Measurements from ENCODE around the gene FGB. TPM values are rescaled to one million over a fixed set of nuclear protein-coding genes. Genes with fewer than 3 reads are reported as not detected.

FGB gene
- total RNA-seq, 1 donor from 2014 or later, result 2.8 TPM

DNA sequence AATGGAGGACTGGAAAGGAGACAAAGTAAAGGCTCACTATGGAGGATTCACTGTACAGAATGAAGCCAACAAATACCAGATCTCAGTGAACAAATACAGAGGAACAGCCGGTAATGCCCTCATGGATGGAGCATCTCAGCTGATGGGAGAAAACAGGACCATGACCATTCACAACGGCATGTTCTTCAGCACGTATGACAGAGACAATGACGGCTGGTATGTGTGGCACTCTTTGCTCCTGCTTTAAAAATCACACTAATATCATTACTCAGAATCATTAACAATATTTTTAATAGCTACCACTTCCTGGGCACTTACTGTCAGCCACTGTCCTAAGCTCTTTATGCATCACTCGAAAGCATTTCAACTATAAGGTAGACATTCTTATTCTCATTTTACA is 6.8 kb downstream of the FGB start:
- no peaks in the 10 kb centered on the region for H3K4me1 ChIP-seq (ENCODE audit: insufficient read depth, low read length)
- H3K79me2 ChIP-seq (ENCODE audit: insufficient read depth, low read length), result no peaks in the 10 kb centered on the region
- no peak overlapping the region for H3K4me3 Mint-ChIP-seq (ENCODE audit: unreplicated experiment)
- DNase-seq (ENCODE audit: low read depth) (no peak), FAIRE-seq (no peak)
- H3K9me3 ChIP-seq (ENCODE audit: insufficient read depth, low read depth, low read length), result peaks cover 2% of the 10 kb centered on the region
- H3K4me1 Mint-ChIP-seq (ENCODE audit: low read depth, unreplicated experiment), result no peaks in the 10 kb centered on the region
- H3K36me3 Mint-ChIP-seq (ENCODE audit: low read depth, unreplicated experiment), result no peaks in the 10 kb centered on the region
- no peaks in the 10 kb centered on the region for H3K9me3 Mint-ChIP-seq (ENCODE audit: unreplicated experiment)
- no peaks in the 10 kb centered on the region for H3K27me3 ChIP-seq (ENCODE audit: insufficient read depth, low read length)
- H3K27me3 Mint-ChIP-seq (ENCODE audit: low read depth, unreplicated experiment), result no peaks in the 10 kb centered on the region
- H3K36me3 ChIP-seq (ENCODE audit: insufficient read depth, low read length), result no peaks in the 10 kb centered on the region
- H3K4me2 ChIP-seq (ENCODE audit: low read length), result no peak overlapping the region
- no peak overlapping the region for H3K27ac Mint-ChIP-seq (ENCODE audit: unreplicated experiment)
- no peak overlapping the region for H2AFZ ChIP-seq (ENCODE audit: low read depth, low read length)
- H3K4me3 ChIP-seq (ENCODE audit: insufficient read depth, low read depth, low read length), result no peak overlapping the region
- TF ChIP-seq EZH2 (IDR thresholded peaks at IDR 0.05; ENCODE audit: insufficient read depth, low read length) (no peak), CTCF (IDR thresholded peaks at IDR 0.05; ENCODE audit: insufficient read depth, low read depth, low read length) (no peak)
- no peak overlapping the region for H3K9ac ChIP-seq (ENCODE audit: low read length)
- no peak overlapping the region for H3K27ac ChIP-seq (ENCODE audit: low read depth, low read length)
- no peaks in the 10 kb centered on the region for H4K20me1 ChIP-seq (ENCODE audit: insufficient read depth, low read length)

DNA sequence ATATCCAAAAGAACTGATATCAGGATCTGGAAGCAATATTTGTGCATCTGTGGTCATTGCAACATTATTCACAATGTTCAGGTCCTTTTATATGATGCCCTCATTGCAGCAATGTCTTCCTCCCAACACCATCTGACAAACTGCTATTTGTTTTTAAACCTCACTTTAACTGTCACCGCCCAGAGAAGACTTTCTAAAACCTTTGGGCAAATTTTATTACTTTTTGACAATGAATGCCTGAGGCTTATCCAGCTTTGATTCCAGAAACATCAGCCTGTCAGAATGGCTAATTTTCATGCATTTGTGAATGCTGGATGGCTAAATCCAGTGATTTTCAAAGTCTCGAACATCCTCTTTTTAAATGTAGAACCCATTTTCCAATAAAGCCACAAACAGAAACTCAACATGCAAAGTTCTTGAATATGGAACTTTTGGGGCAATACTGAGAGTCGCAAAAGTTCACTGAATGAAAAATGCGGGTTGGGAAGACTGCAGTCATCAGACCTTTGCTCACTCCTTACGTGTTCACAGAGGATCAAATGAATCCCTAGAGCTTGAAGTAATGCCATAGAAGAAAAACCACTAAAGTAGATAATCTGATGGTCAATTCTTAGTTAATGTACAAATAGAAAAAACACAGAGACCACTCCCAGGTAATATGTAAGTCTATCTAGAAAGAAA is 10.5 kb downstream of the FGB start:
- H3K79me2 ChIP-seq (ENCODE audit: insufficient read depth, low read length), result no peaks in the 10 kb centered on the region
- H3K4me2 ChIP-seq (ENCODE audit: low read length), result no peak overlapping the region
- no peaks in the 10 kb centered on the region for H3K9me3 Mint-ChIP-seq (ENCODE audit: unreplicated experiment)
- no peak overlapping the region for H3K27ac Mint-ChIP-seq (ENCODE audit: unreplicated experiment)
- H3K4me3 Mint-ChIP-seq (ENCODE audit: unreplicated experiment), result no peak overlapping the region
- no peak overlapping the region for H3K9ac ChIP-seq (ENCODE audit: low read length)
- peaks cover 1% of the 10 kb centered on the region for H3K4me1 Mint-ChIP-seq (ENCODE audit: low read depth, unreplicated experiment)
- H3K27ac ChIP-seq (ENCODE audit: low read depth, low read length), result no peak overlapping the region
- H3K4me1 ChIP-seq (ENCODE audit: insufficient read depth, low read length), result no peaks in the 10 kb centered on the region
- no peaks in the 10 kb centered on the region for H3K27me3 Mint-ChIP-seq (ENCODE audit: low read depth, unreplicated experiment)
- H3K9me3 ChIP-seq (ENCODE audit: insufficient read depth, low read depth, low read length), result peaks cover 2% of the 10 kb centered on the region
- no peak overlapping the region for H2AFZ ChIP-seq (ENCODE audit: low read depth, low read length)
- FAIRE-seq, result no peak
- H3K27me3 ChIP-seq (ENCODE audit: insufficient read depth, low read length), result no peaks in the 10 kb centered on the region
- no peaks in the 10 kb centered on the region for H4K20me1 ChIP-seq (ENCODE audit: insufficient read depth, low read length)
- TF ChIP-seq CTCF (IDR thresholded peaks at IDR 0.05; ENCODE audit: insufficient read depth, low read depth, low read length) (no peak), EZH2 (IDR thresholded peaks at IDR 0.05; ENCODE audit: insufficient read depth, low read length) (no peak)
- H3K4me3 ChIP-seq (ENCODE audit: insufficient read depth, low read depth, low read length), result no peak overlapping the region
- H3K36me3 ChIP-seq (ENCODE audit: insufficient read depth, low read length), result no peaks in the 10 kb centered on the region
- no peaks in the 10 kb centered on the region for H3K36me3 Mint-ChIP-seq (ENCODE audit: low read depth, unreplicated experiment)
- no peak for DNase-seq (ENCODE audit: low read depth)

DNA sequence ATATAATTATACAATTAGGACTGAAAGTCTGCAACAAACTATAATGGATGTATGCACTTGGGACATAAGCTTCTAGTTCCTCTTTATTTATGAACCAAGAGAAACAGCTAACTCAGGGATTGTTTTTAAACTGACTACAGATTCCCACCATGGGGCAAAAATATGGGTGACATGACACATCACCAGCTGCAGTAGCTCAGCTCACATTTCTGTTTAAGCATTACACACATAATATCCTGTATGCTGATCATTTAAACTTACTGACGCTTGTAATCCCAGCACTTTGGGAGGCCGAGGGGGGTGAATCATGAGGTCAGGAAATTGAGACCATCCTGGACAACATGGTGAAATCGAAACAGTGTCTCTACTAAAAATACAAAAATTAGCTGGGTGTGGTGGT is 11.5 kb downstream of the FGB start:
- no peaks in the 10 kb centered on the region for H3K27me3 ChIP-seq (ENCODE audit: insufficient read depth, low read length)
- Mint-ChIP-seq H3K4me3 (ENCODE audit: unreplicated experiment) (no peak overlapping the region), H3K9me3 (ENCODE audit: unreplicated experiment) (no peaks in the 10 kb centered on the region), H3K27ac (ENCODE audit: unreplicated experiment) (no peak overlapping the region), H3K4me1 (ENCODE audit: low read depth, unreplicated experiment) (peaks cover 1% of the 10 kb centered on the region), H3K27me3 (ENCODE audit: low read depth, unreplicated experiment) (no peaks in the 10 kb centered on the region), H3K36me3 (ENCODE audit: low read depth, unreplicated experiment) (no peaks in the 10 kb centered on the region)
- no peak overlapping the region for H3K4me2 ChIP-seq (ENCODE audit: low read length)
- DNase-seq (ENCODE audit: low read depth) (no peak), FAIRE-seq (no peak)
- H3K27ac ChIP-seq (ENCODE audit: low read depth, low read length), result no peak overlapping the region
- H3K9me3 ChIP-seq (ENCODE audit: insufficient read depth, low read depth, low read length), result peaks cover 2% of the 10 kb centered on the region
- no peak overlapping the region for H3K9ac ChIP-seq (ENCODE audit: low read length)
- no peaks in the 10 kb centered on the region for H3K4me1 ChIP-seq (ENCODE audit: insufficient read depth, low read length)
- no peaks in the 10 kb centered on the region for H3K36me3 ChIP-seq (ENCODE audit: insufficient read depth, low read length)
- no peaks in the 10 kb centered on the region for H3K79me2 ChIP-seq (ENCODE audit: insufficient read depth, low read length)
- H3K4me3 ChIP-seq (ENCODE audit: insufficient read depth, low read depth, low read length), result no peak overlapping the region
- no peaks in the 10 kb centered on the region for H4K20me1 ChIP-seq (ENCODE audit: insufficient read depth, low read length)
- TF ChIP-seq CTCF (IDR thresholded peaks at IDR 0.05; ENCODE audit: insufficient read depth, low read depth, low read length) (no peak), EZH2 (IDR thresholded peaks at IDR 0.05; ENCODE audit: insufficient read depth, low read length) (no peak)
- no peak overlapping the region for H2AFZ ChIP-seq (ENCODE audit: low read depth, low read length)
